ENCODE data around the gene TJP3. TPM values are rescaled to one million over a fixed set of nuclear protein-coding genes. Genes with fewer than 3 reads are reported as not detected.
"Not testable (repeated sequence)": the region's sequence is repeated elsewhere in the genome, so short reads cannot be mapped to it uniquely, and the experiment has no call there.

The TJP3 gene
- total RNA-seq, 4 donors from 2014 or later, result 27.3 to 60.9 (median 35.6) TPM

- no peak overlapping the region for H3K4me3 ChIP-seq (ENCODE audit: low read depth, poor library complexity, severe bottlenecking)
- TF ChIP-seq POLR2A (IDR thresholded peaks at IDR 0.05), result no peak
- TF ChIP-seq CTCF (IDR thresholded peaks at IDR 0.05), result no peak
- 82 to 94% methylated on average over 8 to 25 of the region's 25 CpGs for WGBS, 2 donors
- no peak for DNase-seq (ENCODE audit: low spot score in 2 of 2)
- intact Hi-C loops (cut with DNase I; ENCODE audit: low total_unique reads), result no loop called here
Observed at GRCh38 chr19:3752492-3752891, 44.3 kb downstream of the TJP3 start.

GRCh38 chr19:3753631-3754410 lies 45.6 kb downstream of the TJP3 start:
- WGBS, 2 donors, result 92 to 96% methylated on average over 27 to 39 of the region's 51 CpGs
- no peak overlapping the region for H3K4me3 ChIP-seq (ENCODE audit: low read depth, poor library complexity, severe bottlenecking)
- no peak for DNase-seq (ENCODE audit: low spot score in 2 of 2)
- intact Hi-C loops (cut with DNase I; ENCODE audit: low total_unique reads), result no loop called here
- TF ChIP-seq POLR2A (IDR thresholded peaks at IDR 0.05) (no peak), CTCF (IDR thresholded peaks at IDR 0.05) (no peak)

GRCh38 chr19:3757705-3758104 lies 49.5 kb downstream of the TJP3 start:
- H3K4me3 ChIP-seq (ENCODE audit: low read depth, poor library complexity, severe bottlenecking); DNase-seq (ENCODE audit: low spot score in 2 of 2); intact Hi-C loops (cut with DNase I; ENCODE audit: low total_unique reads): not testable (repeated sequence)
- WGBS, 2 donors, result 97 to 99% methylated on average over 7 of the region's 7 CpGs

- H3K4me3 ChIP-seq (ENCODE audit: low read depth, poor library complexity, severe bottlenecking); intact Hi-C loops (cut with DNase I; ENCODE audit: low total_unique reads); DNase-seq (ENCODE audit: low spot score in 2 of 2): not testable (repeated sequence)
- WGBS, 2 donors, result 97 to 98% methylated on average over 13 of the region's 13 CpGs
Observed at GRCh38 chr19:3758297-3758696, 50.1 kb downstream of the TJP3 start.

GRCh38 chr19:3759482-3760254 lies 51.5 kb downstream of the TJP3 start:
- intact Hi-C loops (cut with DNase I; ENCODE audit: low total_unique reads), result no loop called here
- 83 to 88% methylated on average over 10 to 17 of the region's 19 CpGs for WGBS, 2 donors
- no peak overlapping the region for H3K4me3 ChIP-seq (ENCODE audit: low read depth, poor library complexity, severe bottlenecking)
- no peak for DNase-seq (ENCODE audit: low spot score in 2 of 2)
- TF ChIP-seq POLR2A (IDR thresholded peaks at IDR 0.05) (no peak), CTCF (IDR thresholded peaks at IDR 0.05) (no peak)

GRCh38 chr19:3760871-3761361 lies 52.7 kb downstream of the TJP3 start:
- no peak for TF ChIP-seq POLR2A (IDR thresholded peaks at IDR 0.05)
- TF ChIP-seq CTCF (IDR thresholded peaks at IDR 0.05), result no peak
- WGBS, 2 donors, result 28 to 33% methylated on average over 7 of the region's 7 CpGs
- H3K4me3 ChIP-seq (ENCODE audit: low read depth, poor library complexity, severe bottlenecking), result peak overlapping the region; percentile 61
- DNase-seq (ENCODE audit: low spot score in 2 of 2), result no peak
- intact Hi-C loops (cut with DNase I; ENCODE audit: low total_unique reads), result no loop called here
